ENCODE results near the gene RHBDL2.

DNA sequence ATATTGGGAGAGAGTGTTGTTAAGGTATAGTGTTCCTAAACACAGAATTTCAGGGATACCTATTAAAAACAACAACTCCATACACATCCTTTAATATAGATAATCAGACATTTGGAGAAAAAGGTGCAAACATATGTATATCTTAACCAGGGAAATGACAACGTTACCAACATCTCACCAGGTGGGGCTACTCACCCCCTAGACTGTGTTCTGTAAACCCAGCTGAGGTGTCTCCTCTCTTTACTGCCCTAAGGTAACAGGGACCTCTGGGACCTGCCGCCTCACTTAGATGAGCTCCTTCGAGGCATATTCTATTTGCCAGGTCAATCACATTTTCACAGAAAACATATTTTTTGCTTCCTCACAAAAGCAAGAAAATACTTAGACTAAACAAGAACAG, 95.4 kb downstream of the RHBDL2 start:
- TF ChIP-seq, protein P1, sequence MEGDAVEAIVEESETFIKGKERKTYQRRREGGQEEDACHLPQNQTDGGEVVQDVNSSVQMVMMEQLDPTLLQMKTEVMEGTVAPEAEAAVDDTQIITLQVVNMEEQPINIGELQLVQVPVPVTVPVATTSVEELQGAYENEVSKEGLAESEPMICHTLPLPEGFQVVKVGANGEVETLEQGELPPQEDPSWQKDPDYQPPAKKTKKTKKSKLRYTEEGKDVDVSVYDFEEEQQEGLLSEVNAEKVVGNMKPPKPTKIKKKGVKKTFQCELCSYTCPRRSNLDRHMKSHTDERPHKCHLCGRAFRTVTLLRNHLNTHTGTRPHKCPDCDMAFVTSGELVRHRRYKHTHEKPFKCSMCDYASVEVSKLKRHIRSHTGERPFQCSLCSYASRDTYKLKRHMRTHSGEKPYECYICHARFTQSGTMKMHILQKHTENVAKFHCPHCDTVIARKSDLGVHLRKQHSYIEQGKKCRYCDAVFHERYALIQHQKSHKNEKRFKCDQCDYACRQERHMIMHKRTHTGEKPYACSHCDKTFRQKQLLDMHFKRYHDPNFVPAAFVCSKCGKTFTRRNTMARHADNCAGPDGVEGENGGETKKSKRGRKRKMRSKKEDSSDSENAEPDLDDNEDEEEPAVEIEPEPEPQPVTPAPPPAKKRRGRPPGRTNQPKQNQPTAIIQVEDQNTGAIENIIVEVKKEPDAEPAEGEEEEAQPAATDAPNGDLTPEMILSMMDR (IDR thresholded peaks at IDR 0.05), result no peak
- TF ChIP-seq POLR2A (IDR thresholded peaks at IDR 0.05) (no peak), POLR2AphosphoS5 (IDR thresholded peaks at IDR 0.05) (no peak)
